Fibroblast of lung (primary cell): ENCODE measurements around the gene SNX32.

Experiments
- CTCF ChIP-seq, 2 donors: IDR thresholded peaks in 1 of 2; conservative IDR thresholded peaks in 1 of 2; 1 replicate in 1 of 2; 2 replicates in 1 of 2; pipeline ENCODE4 v1.5.1; 2011 to 2012; ENCODE audit warnings: low read length in 2 of 2, control low read depth in 1 of 2, inconsistent platforms in 1 of 2, low read depth in 1 of 2, mild to moderate bottlenecking in 1 of 2
- EZH2 ChIP-seq: IDR thresholded peaks from 2 replicates; pipeline ENCODE4 v1.5.1; 2012; ENCODE audit warnings: low read length, control low read depth, mild to moderate bottlenecking; ENCODE audit errors: missing control alignments

- TF ChIP-seq CTCF (conservative IDR thresholded peaks at IDR 0.05 in 1 of 2, IDR thresholded peaks at IDR 0.05 in 1 of 2; ENCODE audit: low read depth in 1 of 2, low read length in 2 of 2) (no peak), EZH2 (no peak)
Observed at GRCh38 chr11:65821107-65821506, 12.7 kb upstream of the SNX32 start.
